HG02981 (cell line): ENCODE results near the gene ARHGAP26.
A peak's percentile ranks its signal among the peaks of the same experiment; 100 is the strongest.

Source experiments
- ATAC-seq: cut with Tn5 transposase; IDR thresholded peaks from one replicate; pipeline ENCODE4 v1.9.1; 2021; ENCODE audit warnings: mild to moderate bottlenecking, moderate library complexity; ENCODE audit not compliant: unreplicated experiment

Gene ARHGAP26

GRCh38 chr5:143147902-143148301 lies 377.7 kb downstream of the ARHGAP26 start:
- no peak for ATAC-seq

- ATAC-seq: no peak
Observed at GRCh38 chr5:143148771-143149170, 378.6 kb downstream of the ARHGAP26 start.

- ATAC-seq: no peak
Observed at GRCh38 chr5:143149759-143150158, 379.6 kb downstream of the ARHGAP26 start.

- no peak for ATAC-seq
Observed at GRCh38 chr5:143151056-143151700, 381.0 kb downstream of the ARHGAP26 start.

- no peak for ATAC-seq
Observed at GRCh38 chr5:143152445-143152844, 382.3 kb downstream of the ARHGAP26 start.

GRCh38 chr5:143153332-143154119 lies 383.3 kb downstream of the ARHGAP26 start:
- ATAC-seq: no peak

GRCh38 chr5:143154510-143155370 lies 384.6 kb downstream of the ARHGAP26 start:
- no peak for ATAC-seq

- ATAC-seq: no peak
Observed at GRCh38 chr5:143155455-143155854, 385.3 kb downstream of the ARHGAP26 start.

GRCh38 chr5:143156086-143156485 lies 385.9 kb downstream of the ARHGAP26 start:
- no peak for ATAC-seq

GRCh38 chr5:143156572-143156971 lies 386.4 kb downstream of the ARHGAP26 start:
- no peak for ATAC-seq

GRCh38 chr5:143159031-143159430 lies 388.9 kb downstream of the ARHGAP26 start:
- no peak for ATAC-seq

GRCh38 chr5:143161885-143162540 lies 391.8 kb downstream of the ARHGAP26 start:
- no peak for ATAC-seq

GRCh38 chr5:143162810-143163209 lies 392.6 kb downstream of the ARHGAP26 start:
- ATAC-seq: no peak

GRCh38 chr5:143164557-143164956 lies 394.4 kb downstream of the ARHGAP26 start:
- ATAC-seq: no peak

GRCh38 chr5:143165049-143165880 lies 395.1 kb downstream of the ARHGAP26 start:
- no peak for ATAC-seq

- peak; percentile 7 for ATAC-seq
Observed at GRCh38 chr5:143166090-143166489, 395.9 kb downstream of the ARHGAP26 start.

GRCh38 chr5:143166661-143167420 lies 396.7 kb downstream of the ARHGAP26 start:
- peak; percentile 52 for ATAC-seq

GRCh38 chr5:143168171-143168741 lies 398.1 kb downstream of the ARHGAP26 start:
- ATAC-seq: no peak
